ENCODE measurements around the gene YTHDC2. TPM values are rescaled to one million over a fixed set of nuclear protein-coding genes. Genes with fewer than 3 reads are reported as not detected.

YTHDC2 gene
- total RNA-seq, 3 donors from 2014 or later = 22.4 to 49.2 (median 40.0) TPM

GRCh38 chr5:113574417-113574816 lies 60.9 kb downstream of the YTHDC2 start:
- TF ChIP-seq CTCF (IDR thresholded peaks at IDR 0.05) = no peak
- no peak for TF ChIP-seq POLR2AphosphoS5 (IDR thresholded peaks at IDR 0.05)
- no peak for TF ChIP-seq POLR2A (IDR thresholded peaks at IDR 0.05)
- DNase-seq (ENCODE audit: low spot score in 2 of 2) = no peak
- Histone ChIP-seq H3K9me3 (peaks cover 0 to 9% of the 10 kb centered on the region in 2 donors), H3K27ac (no peak overlapping the region), H3K27me3 (no peaks in the 10 kb centered on the region), H3K36me3 (no peaks in the 10 kb centered on the region), H3K4me1 (no peaks in the 10 kb centered on the region), H3K4me3 (no peak overlapping the region)
- intact Hi-C loops (cut with DNase I; ENCODE audit: low total_unique reads) = no loop called here

DNA sequence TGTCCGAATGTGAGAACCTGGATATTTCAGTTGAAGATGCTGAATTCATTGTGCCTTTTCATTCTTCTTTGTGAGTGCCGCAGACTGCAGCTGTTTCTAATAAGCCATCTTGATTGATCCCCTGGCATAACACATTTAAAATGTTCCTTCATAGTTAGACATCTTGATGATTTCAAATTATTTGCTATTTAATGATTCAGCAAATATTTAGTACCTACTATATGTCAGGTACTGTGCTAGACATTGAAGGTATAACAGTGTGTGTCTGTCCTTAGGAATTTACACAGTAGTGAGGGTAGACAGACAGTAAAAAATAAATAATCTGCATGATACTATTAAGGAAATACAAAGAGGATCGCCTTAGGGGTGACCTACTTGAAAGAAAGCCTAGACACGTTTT lies 61.6 kb downstream of the YTHDC2 start:
- H3K27me3 ChIP-seq = no peaks in the 10 kb centered on the region
- H3K4me3 ChIP-seq = no peak overlapping the region
- no peaks in the 10 kb centered on the region for H3K4me1 ChIP-seq
- H3K9me3 ChIP-seq = peaks cover 0 to 9% of the 10 kb centered on the region in 2 donors
- no peaks in the 10 kb centered on the region for H3K36me3 ChIP-seq
- TF ChIP-seq CTCF (IDR thresholded peaks at IDR 0.05) = no peak
- no peak for DNase-seq (ENCODE audit: low spot score in 2 of 2)
- no peak overlapping the region for H3K27ac ChIP-seq
- intact Hi-C loops (cut with DNase I; ENCODE audit: low total_unique reads) = no loop called here

DNA sequence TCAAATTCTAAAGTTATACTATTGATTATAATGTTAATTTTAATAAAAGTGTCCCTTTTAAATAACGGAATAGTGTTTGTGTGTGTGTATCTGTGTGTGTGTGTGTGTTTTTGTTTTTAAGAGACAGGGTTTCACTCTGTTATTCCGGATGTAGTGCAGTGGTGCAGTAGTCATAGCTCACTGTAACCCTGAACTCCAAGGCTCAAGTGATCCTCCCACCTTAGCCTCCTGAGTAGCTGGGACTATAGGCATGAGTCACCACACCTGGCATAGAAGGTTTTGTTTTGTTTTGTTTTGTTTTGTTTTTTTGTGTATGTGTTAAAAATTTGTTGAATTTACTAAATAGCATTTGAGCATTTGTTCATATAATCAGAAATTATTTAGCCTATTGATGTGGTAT lies 64.6 kb downstream of the YTHDC2 start:
- H3K4me3 ChIP-seq = no peak overlapping the region
- DNase-seq (ENCODE audit: low spot score in 2 of 2) = no peak
- no peaks in the 10 kb centered on the region for H3K4me1 ChIP-seq
- TF ChIP-seq POLR2A (IDR thresholded peaks at IDR 0.05) (no peak), CTCF (IDR thresholded peaks at IDR 0.05) (no peak), POLR2AphosphoS5 (IDR thresholded peaks at IDR 0.05) (no peak)
- H3K36me3 ChIP-seq = no peaks in the 10 kb centered on the region
- H3K27me3 ChIP-seq = no peaks in the 10 kb centered on the region
- intact Hi-C loops (cut with DNase I; ENCODE audit: low total_unique reads) = no loop called here
- no peak overlapping the region for H3K27ac ChIP-seq
- H3K9me3 ChIP-seq = no peaks in the 10 kb centered on the region

- no peaks in the 10 kb centered on the region for H3K27me3 ChIP-seq
- intact Hi-C loops (cut with DNase I; ENCODE audit: low total_unique reads) = no loop called here
- no peaks in the 10 kb centered on the region for H3K36me3 ChIP-seq
- no peaks in the 10 kb centered on the region for H3K9me3 ChIP-seq
- no peak for TF ChIP-seq POLR2A (IDR thresholded peaks at IDR 0.05)
- no peak for TF ChIP-seq CTCF (IDR thresholded peaks at IDR 0.05)
- TF ChIP-seq POLR2AphosphoS5 (IDR thresholded peaks at IDR 0.05) = no peak
- H3K4me1 ChIP-seq = no peaks in the 10 kb centered on the region
- no peak overlapping the region for H3K27ac ChIP-seq
- DNase-seq (ENCODE audit: low spot score in 2 of 2) = no peak
- no peak overlapping the region for H3K4me3 ChIP-seq
These were observed 67.9 kb downstream of the YTHDC2 start for GRCh38 chr5:113581388-113581787.

DNA sequence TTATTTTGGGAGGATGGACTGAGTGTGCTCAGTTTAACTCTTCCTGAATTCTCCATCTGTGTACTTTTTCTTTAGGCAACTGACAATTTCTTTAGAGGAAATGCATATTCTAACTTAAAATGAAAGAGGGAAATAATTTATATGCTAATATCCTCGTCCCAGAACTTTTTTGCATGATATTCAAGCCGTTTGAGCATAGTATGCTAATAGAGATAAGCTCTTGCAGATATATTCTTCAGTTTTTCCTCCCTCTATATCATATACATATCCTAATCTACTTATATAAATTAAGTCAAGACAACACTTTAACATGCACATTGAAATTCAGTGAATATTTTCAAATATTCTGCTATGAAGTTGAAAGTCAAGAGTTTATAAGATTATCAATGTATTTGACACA lies 84.7 kb downstream of the YTHDC2 start:
- DNase-seq (ENCODE audit: low spot score in 2 of 2) = no peak
- Histone ChIP-seq H3K27me3 (no peaks in the 10 kb centered on the region), H3K4me1 (no peaks in the 10 kb centered on the region), H3K9me3 (no peaks in the 10 kb centered on the region), H3K27ac (no peak overlapping the region), H3K4me3 (no peak overlapping the region), H3K36me3 (no peaks in the 10 kb centered on the region)
- TF ChIP-seq POLR2A (IDR thresholded peaks at IDR 0.05) (no peak), CTCF (IDR thresholded peaks at IDR 0.05) (no peak), POLR2AphosphoS5 (IDR thresholded peaks at IDR 0.05) (no peak)
- intact Hi-C loops (cut with DNase I; ENCODE audit: low total_unique reads) = no loop called here
